HG02981 (cell line): Measurements from ENCODE around the gene C6orf62.
"Not testable (repeated sequence)": the region's sequence is repeated elsewhere in the genome, so short reads cannot be mapped to it uniquely, and the experiment has no call there.

ENCODE experiments used
- ATAC-seq: cut with Tn5 transposase; IDR thresholded peaks from one replicate; pipeline ENCODE4 v1.9.1; 2021; ENCODE audit warnings: mild to moderate bottlenecking, moderate library complexity; ENCODE audit not compliant: unreplicated experiment

Gene C6orf62

DNA sequence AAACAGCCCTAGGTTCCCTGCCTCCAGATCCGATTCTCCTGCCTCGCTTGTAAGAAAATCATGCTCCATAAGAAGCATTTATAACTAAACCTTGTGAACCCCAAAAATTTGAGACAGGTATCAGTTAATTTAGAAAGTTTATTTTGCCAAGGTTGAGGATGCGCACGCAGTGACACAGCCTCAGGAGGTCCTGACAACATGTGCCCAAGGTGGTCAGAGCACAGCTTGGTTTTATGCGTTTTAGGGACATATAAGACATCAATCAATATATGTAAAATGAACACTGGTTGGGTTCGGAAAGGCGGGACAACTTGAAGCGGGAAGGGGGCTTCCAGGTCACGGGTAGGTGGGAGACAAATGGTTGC lies 50.0 kb downstream of the C6orf62 start:
- ATAC-seq = no peak

DNA sequence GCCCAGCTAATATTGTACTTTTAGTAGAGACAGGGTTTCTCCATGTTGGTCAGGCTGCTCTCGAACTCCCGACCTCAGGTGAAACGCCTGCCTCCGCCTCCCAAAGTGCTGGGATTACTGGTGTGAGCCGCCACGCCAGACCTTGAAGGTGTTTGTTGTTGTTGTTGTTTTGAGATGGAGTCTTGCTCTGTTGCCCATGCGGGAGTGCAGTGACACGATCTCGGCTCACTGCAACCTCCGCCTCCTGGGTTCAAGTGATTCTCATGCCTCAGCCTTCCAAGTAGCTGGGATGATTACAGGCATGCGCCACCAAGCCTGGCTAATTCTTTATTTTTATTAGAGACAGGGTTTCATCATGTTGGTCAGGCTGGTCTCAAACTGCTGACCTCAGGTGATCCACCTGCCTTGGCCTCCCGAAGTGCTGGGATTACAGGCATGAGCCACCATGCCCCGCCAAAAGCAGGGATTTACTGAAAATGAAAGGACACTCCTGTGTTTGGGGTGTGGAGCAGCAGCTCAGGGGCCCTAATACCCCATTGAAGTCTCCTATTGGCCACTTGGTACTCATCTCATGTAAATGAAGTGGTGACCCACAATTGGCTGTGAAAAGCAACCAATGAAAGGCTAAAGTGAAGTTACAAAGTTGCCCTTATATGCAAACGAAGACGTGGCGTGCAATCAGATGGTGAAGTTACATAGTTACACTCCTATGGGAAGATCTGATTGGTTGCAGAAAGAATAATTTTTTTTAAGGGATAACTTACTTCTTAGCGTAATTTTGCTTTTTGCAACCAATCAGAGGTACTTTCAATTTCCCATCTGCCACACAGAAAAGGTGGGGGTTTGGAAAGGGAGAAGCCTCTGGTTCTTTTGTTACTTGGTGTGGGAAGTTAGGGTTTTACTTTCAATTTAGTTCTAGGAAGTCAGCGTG lies 50.6 kb downstream of the C6orf62 start:
- not testable (repeated sequence) for ATAC-seq

DNA sequence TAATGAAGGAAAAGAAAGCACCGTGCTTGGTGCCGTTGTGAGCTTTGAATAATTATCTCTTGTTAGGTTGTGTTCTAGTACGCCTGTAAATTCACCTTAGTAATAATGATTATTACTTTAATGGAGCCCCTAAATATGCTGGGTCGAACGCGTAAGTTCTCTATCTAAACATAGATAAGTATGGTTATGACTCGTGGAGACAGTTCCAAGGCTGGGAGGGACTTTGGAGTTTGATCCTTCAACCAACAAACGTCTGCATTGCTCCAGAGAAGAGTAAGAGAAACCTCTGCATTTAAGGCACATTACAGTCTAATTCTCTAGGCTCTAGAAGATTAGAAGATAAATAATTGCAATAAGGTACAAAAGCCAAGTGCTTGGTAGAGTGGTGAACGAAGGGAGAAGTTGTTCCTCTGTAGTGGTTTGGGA lies 51.6 kb downstream of the C6orf62 start:
- peak; percentile 4 for ATAC-seq

DNA sequence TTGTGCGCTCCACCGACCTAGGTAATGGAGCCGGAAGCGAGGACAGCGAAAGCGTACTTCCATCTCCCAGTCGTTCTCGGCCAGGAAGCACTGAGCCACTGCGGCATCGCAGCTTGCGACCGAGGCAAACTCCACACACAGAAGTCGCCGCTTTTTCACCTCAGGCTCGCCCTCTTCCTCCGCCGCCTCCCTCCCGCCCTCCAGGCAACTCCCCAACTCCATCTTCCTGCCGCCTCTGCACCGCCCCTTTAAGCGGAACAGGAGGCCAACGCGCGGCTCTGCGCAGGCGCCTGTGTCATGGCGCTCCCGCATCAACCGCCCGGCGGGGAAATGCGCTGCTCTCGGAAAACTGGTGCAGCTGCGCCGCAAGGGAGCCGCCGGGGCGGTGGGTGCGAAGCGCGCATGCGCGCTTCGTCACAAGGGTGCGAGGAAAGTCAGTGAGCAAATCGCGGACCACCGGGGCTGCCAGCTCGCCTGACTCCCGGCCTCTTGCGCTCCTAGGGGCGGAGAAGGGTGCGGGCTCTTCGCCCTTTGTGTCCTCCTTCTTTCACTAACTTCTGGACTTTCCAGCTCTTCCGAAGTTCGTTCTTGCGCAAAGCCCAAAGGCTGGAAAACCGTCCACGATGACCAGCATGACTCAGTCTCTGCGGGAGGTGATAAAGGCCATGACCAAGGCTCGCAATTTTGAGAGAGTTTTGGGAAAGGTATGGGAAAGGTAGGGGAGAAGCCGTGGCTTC lies 52.1 kb downstream of the C6orf62 start, which contains the start of the genes ACOT13 and TDP2:
ACOT13 (plus strand) TSS at position 437 of the 737 bp plus-strand sequence; CDS start at position 624, 187 bp downstream.
TDP2 (minus strand) TSS at position 259 of the 737 bp plus-strand sequence; CDS start at position 222, 37 bp downstream.
- peak; percentile 94 for ATAC-seq

DNA sequence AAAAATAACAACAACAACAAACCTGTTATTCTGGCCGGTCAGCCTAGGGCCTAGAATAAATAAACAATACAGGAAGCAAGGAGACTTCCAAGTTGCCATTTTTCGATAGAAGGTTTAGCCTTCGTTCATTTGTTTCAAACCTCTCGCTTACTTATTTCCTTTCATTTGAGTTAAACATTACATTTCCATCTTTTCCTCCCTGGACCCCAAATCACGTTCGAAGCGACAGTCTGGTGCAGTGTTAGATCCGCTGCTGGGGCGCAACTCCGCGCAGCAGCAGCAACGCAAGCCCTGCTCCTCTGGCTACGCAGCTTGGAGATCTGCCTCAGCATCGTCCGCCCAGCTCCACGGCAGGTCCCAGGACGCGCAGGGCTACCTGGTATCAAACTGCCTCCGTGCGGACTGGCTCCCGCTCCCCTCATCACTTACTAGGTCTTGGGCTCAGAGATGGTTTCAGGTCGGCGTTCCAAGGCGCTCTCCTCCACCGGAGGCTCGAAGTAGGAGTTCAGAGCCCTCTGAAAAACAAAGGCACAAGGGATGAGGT lies 52.8 kb downstream of the C6orf62 start:
- ATAC-seq = peak; percentile 31

DNA sequence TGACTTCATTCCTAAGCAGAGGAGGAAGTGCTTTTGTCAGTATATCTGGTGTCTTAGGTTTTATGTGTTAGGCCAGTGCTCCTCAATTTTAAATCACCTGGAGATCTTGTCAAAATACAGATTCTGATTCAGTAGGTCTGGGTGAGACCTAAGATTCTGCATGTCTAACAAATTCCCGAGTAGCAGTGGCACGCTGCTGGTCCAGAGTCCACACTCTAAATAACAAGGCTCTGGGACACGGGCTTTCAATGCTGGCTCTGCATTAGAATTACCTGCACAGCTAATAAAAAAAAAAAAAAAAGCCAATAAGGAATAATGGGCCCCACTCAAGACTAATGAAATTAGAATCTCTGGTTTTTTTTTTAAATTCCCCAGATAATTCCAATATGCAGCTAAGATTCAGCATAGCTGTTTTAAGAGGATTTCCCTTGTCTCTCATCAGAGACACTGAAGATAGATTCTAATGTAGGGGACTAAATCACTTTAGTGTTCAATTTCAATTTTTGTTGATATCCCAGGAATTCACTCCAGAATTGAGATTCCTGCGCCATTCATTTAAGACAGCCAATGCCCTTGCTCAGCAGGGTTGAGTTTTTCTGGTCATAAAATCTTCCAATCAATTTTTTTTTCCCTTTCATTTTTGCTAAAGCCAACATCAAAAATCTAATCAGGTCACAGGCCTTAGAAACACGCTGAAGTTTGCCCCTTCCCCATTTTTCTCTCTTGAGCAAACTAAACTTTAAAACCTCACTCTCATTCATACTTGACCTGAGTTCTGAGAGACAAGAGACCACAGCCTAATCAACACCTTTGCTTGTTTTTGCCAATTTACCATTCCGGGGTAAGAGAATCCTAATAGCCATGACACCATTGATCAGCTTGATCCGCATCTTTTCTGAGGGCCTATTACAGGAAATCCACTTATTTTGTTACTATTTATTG lies 54.6 kb downstream of the C6orf62 start:
- ATAC-seq = no peak

DNA sequence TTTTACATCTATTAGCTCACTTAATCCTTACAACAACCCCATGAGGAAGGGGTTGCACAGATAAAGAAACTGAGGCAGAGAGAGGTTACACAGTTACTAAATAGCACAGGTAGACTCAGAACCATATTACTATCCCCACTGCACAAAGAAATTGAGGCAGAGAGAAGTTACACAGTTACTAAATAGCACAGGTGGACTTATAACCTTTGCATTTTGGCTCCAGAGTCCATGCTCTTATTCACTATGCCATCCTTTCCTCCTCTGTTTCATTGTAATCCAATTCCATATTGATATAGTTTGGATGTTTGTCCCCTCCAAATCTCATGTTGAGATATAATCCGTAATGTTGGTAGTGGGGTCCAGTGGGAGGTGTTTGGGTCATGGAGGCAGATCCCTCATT lies 55.8 kb downstream of the C6orf62 start:
- no peak for ATAC-seq

DNA sequence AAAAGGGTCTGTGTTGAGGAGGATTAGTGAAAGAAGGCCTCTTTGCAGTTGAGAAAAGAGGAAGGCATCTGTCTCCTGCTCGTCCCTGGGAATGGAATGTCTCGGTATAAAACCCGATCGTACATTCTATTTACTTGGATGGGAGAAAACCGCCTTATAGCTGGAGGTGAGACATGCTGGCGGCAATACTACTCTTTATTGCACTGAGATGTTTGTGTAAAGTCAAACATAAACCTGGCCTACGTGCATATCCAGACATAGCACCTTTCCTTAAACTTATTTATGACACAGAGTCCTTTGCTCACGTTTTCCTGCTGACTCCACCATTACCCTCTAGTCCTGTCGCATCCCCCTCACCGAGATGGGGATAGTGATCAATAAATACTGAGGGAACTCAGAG lies 56.7 kb downstream of the C6orf62 start:
- no peak for ATAC-seq

DNA sequence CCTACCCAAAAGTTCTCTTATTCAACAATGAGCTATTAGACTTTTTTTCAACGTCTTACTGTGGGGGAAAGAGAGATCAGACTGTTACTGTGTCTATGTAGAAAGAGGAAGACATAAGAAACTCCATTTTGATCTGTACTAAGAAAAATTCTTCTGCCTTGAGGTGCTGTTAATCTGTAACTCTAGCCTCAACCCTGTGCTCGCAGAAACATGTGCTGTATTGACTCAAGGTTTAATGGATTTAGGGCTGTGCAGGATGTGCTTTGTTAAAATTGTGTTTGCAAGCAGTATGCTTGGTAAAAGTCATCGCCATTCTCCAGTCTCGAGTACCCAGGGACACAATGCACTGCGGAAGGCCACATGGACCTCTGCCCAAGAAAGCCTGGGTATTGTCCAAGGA lies 57.2 kb downstream of the C6orf62 start:
- ATAC-seq = not testable (repeated sequence)

DNA sequence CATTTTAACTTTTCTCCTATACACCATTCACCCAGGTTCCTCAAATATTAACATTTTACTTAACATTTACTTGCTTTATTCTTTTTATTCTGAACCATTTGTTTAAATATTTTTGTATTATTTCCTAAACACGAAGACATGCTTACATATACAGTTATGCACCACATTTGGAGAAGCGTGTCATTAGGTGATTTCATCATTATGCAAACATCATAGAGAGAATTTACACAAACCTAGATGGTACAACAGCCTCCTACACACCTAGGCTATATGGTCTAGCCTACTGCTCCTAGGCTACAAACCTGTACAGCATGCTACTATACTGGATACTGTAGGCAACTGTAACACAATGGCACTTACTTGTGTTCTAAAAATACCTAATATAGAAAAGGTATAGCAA lies 58.8 kb downstream of the C6orf62 start:
- no peak for ATAC-seq

DNA sequence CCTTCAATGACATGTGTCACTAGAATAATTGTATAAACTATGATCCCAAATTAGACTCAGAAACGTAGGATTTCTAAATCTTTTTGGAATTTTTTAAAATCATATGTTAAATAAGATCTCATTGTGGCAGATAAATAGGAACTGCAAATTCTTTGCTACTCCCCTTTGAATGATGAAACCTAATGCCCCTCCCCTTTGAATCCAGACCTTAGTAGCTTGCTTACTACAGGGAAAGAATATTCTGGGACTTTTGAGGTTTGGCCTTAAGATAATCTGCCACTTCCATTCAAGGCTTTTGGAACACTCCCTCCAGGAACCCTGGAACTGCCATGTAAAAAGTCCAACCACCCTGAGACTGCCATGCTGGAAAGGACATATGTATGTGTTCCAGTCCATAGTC lies 59.4 kb downstream of the C6orf62 start:
- ATAC-seq = no peak

DNA sequence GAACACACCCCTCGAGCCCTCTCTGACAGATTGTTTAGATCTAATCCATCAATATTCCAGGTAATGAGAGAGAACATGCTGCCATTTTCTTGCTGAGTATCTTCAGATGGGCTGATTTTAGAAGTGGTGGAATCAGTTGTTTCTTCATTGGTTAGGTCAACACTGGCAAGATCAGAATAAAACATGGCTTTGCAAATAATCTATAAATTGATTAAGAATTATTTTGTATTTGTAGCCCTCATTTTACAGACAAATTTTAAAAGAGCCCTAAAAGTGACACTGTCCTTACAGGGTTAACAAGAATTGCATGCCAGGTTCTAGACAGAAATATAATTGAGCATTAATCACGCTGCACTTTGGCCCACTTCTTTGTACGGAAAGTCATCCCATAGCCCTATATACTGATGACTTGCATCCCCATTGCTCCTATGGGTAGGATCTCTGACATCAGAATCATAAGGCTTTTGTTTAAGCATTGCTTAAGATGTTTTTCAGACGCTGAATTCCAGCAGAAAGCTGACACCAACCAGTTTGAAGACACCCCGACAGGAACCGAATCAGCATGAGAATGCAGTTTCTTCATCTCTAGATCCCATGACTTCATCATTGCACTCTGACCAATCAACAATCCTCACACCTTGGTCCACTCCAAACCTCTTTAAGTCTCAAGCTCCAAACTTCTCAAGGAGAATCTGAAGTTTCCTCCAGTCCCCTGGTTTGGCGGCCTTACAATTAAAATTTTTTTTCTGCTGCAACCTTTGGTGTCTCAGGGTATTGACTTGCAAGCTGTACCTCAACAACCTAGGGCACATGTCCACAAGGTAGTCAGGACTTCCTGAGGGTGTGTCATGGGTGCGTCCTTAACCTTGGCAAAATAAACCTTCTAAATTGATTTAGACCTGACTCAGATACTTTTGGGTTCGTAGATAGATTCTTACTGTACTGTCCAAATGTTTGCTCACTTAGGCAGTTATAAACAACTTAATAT lies 60.1 kb downstream of the C6orf62 start:
- ATAC-seq = no peak

DNA sequence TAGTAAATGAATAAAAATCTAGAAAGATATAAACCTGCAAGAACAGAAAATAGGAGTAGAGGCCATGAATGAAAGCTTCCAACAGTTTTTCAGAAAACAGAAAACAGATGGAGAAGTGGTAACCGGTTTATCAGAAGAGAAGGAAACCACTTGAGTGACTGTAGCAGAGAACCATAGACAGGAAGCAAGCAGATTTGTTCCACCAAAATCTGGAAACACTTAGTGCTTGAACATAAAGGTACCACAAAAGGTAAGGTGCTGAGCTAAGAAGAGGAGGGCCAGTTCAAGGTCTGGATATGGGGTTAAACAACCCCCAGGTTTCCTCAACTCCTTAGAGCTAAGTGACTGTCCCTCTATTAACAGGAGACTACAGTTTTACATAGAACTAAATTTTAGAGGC lies 63.7 kb downstream of the C6orf62 start:
- no peak for ATAC-seq
